Right lobe of liver (tissue), 6 donors: Measurements from ENCODE around the gene SLC6A18. TPM values are rescaled to one million over a fixed set of nuclear protein-coding genes. Genes with fewer than 3 reads are reported as not detected.

Experiments used
- ATAC-seq, 4 donors: fragments of 200-7000 bp; cut with Tn5 transposase; one replicate each; pipeline ENCODE4 v1.9.1; 2020; ENCODE audit warnings: mild to moderate bottlenecking in 4 of 4, moderate library complexity in 4 of 4
- DNase-seq, 3 donors: peaks; one replicate each; pipeline ENCODE4 v3.0.0-alpha.2; 2020
- H3K27ac ChIP-seq, 3 donors: fragments of 200-600 bp; one replicate each; pipeline ENCODE4 v1.8.0; 2022
- H3K27me3 ChIP-seq, 2 donors: fragments of 200-600 bp; one replicate each; pipeline ENCODE4 v1.8.0; 2022
- H3K36me3 ChIP-seq, 4 donors: fragments of 200-600 bp; sonication (generic) in 1 of 4; one replicate each; pipeline versions ENCODE4 v1.5.1 to v1.8.0; 2017 to 2022; ENCODE audit warnings: control low read depth in 1 of 4
- H3K4me1 ChIP-seq, 4 donors: fragments of 200-600 bp; sonication (generic) in 1 of 4; one replicate each; pipeline versions ENCODE4 v1.5.1 to v1.8.0; 2017 to 2022; ENCODE audit warnings: control low read depth in 1 of 4
- H3K4me3 ChIP-seq, 3 donors: fragments of 200-600 bp; one replicate each; pipeline ENCODE4 v1.8.0; 2022
- H3K9me3 ChIP-seq, 4 donors: fragments of 200-600 bp; sonication (generic) in 1 of 4; one replicate each; pipeline versions ENCODE4 v1.5.1 to v1.8.0; 2017 to 2022; ENCODE audit warnings: control low read depth in 1 of 4
- CTCF ChIP-seq, 4 donors: fragments of 200-600 bp in 3 of 4; fragments of 450-650 bp in 1 of 4; IDR thresholded peaks; one replicate each; pipeline versions ENCODE4 v1.5.1 to v1.8.0; 2016 to 2022; ENCODE audit warnings: antibody characterized with exemption in 4 of 4, mild to moderate bottlenecking in 2 of 4
- POLR2A ChIP-seq: fragments of 450-650 bp; IDR thresholded peaks from one replicate; pipeline ENCODE4 v1.6.1; 2017; ENCODE audit warnings: antibody characterized with exemption, mild to moderate bottlenecking
- WGBS: methylation state at CpG from one replicate; pipeline ENCODE4 v1.1.6; 2018; ENCODE audit warnings: low coverage, low lambda C conversion rate; ENCODE audit not compliant: insufficient coverage; ENCODE audit errors: missing lambda C conversion rate; 5-methylcytosine and 5-hydroxymethylcytosine counted together
- intact Hi-C, 2 donors: fragments of 100-400 bp; cut with DNase I; formaldehyde crosslinking; loops; one replicate each; pipeline versions ENCODE4 v1.11.2 to v1.14.1; 2022
- total RNA-seq, 6 experiments: library from RNA; depleted of rRNA in 2 of 6; stranded (reverse); fragments of >200 nt in 2 of 6; fragmentation: NEBNext Ultra II Directional in 3 of 6; extraction: Animal tissue kit (Norgen Biotek cat#: 25700) in 3 of 6; gene quantifications; one replicate each; pipeline versions ENCODE4 v1.1.0 to v1.2.4, GENCODE V29; 2016 to 2023
- donor health status: DM: no; HTN: yes; CAD: no.
- donor health status: DM: no; HTN: no; CAD: no.
- donor health status: DM: no; HTN: no; CAD: no.
- donor health status: DM: no; HTN: yes; CAD: no.
- donor health status: DM: no; HTN: yes; CAD: no.

SLC6A18 gene
- total RNA-seq, 6 experiments from 2014 or later = not detected

- Histone ChIP-seq H3K27me3 (no peaks in the 10 kb centered on the region), H3K27ac (no peak overlapping the region), H3K4me1 (no peaks in the 10 kb centered on the region), H3K36me3 (no peaks in the 10 kb centered on the region), H3K4me3 (no peak overlapping the region), H3K9me3 (no peaks in the 10 kb centered on the region)
- TF ChIP-seq POLR2A (no peak), CTCF (IDR thresholded peaks at IDR 0.05) (no peak)
- intact Hi-C loops = no loop called here
- no peak for DNase-seq
- WGBS = 79% methylated on average over 14 of the region's 18 CpGs
- ATAC-seq = no peak
Measured at GRCh38 chr5:1192971-1193590, 32.1 kb upstream of the SLC6A18 start.

- DNase-seq = peak in 2 of 3 donors; percentile 15 to 52
- Histone ChIP-seq H3K27ac (no peak overlapping the region), H3K27me3 (no peaks in the 10 kb centered on the region), H3K4me1 (no peaks in the 10 kb centered on the region), H3K36me3 (no peaks in the 10 kb centered on the region), H3K9me3 (no peaks in the 10 kb centered on the region), H3K4me3 (no peak overlapping the region)
- TF ChIP-seq CTCF (IDR thresholded peaks at IDR 0.05) (no peak), POLR2A (no peak)
- intact Hi-C loops = no loop called here
- WGBS = 97% methylated on average over 11 of the region's 28 CpGs
- no peak for ATAC-seq
Measured at GRCh38 chr5:1193591-1193985, 31.6 kb upstream of the SLC6A18 start.

DNA sequence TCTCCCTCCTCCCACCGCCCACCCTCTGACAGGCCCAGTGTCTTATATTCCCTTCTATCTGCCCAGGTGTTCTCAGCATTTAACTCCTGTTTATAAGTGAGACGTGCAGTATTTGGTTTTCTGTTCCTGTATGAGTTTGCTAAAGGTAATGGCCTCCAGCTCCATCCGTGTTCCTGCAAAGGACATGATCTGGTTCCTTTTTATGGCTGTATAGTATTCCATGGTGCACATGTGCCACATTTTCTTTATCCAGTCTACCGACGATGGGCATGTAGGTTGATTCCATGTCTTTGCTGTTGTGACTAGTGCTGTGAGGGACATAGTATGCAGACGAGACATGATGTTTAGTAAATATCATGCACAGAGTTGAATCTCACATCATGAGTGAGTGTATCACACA is 30.8 kb upstream of the SLC6A18 start:
- WGBS = 80% methylated on average over 6 of the region's 6 CpGs
- H3K27me3 ChIP-seq = no peaks in the 10 kb centered on the region

GRCh38 chr5:1195439-1195838 is 29.7 kb upstream of the SLC6A18 start:
- TF ChIP-seq POLR2A (no peak), CTCF (IDR thresholded peaks at IDR 0.05) (no peak)
- no peak for DNase-seq
- H3K27ac ChIP-seq = no peak overlapping the region
- WGBS = no CpG with 5 or more reads among the region's 5 CpGs
- intact Hi-C loops = no loop called here
- no peaks in the 10 kb centered on the region for H3K4me1 ChIP-seq
- no peaks in the 10 kb centered on the region for H3K27me3 ChIP-seq
- H3K36me3 ChIP-seq = no peaks in the 10 kb centered on the region
- no peak overlapping the region for H3K4me3 ChIP-seq
- no peaks in the 10 kb centered on the region for H3K9me3 ChIP-seq
- no peak for ATAC-seq

More for the DNA sequence above, 30.8 kb upstream of the SLC6A18 start:
- TF ChIP-seq CTCF (IDR thresholded peaks at IDR 0.05) = no peak
- TF ChIP-seq POLR2A = no peak
- Histone ChIP-seq H3K4me1 (no peaks in the 10 kb centered on the region), H3K27ac (no peak overlapping the region), H3K4me3 (no peak overlapping the region), H3K9me3 (no peaks in the 10 kb centered on the region), H3K36me3 (no peaks in the 10 kb centered on the region)
- DNase-seq (no peak), ATAC-seq (no peak)
- intact Hi-C loops = no loop called here
